Vagina (tissue), 2 donors: ENCODE results near the gene INPP4A.

ENCODE experiments used
- POLR2A ChIP-seq, 2 donors: fragments of 450-650 bp; IDR thresholded peaks; one replicate each; pipeline ENCODE4 v1.6.1; 2017; ENCODE audit warnings: antibody characterized with exemption in 2 of 2, mild to moderate bottlenecking in 2 of 2, moderate library complexity in 2 of 2
- TF ChIP-seq, protein P1 (sequence below), 3 experiments: fragments of 450-650 bp in 2 of 3; fragments of 200-600 bp in 1 of 3; sonication (generic) in 1 of 3; IDR thresholded peaks; one replicate each; pipeline ENCODE4 v1.5.1; 2017 to 2019; ENCODE audit warnings: antibody characterized with exemption in 3 of 3, mild to moderate bottlenecking in 2 of 3, moderate library complexity in 2 of 3

DNA sequence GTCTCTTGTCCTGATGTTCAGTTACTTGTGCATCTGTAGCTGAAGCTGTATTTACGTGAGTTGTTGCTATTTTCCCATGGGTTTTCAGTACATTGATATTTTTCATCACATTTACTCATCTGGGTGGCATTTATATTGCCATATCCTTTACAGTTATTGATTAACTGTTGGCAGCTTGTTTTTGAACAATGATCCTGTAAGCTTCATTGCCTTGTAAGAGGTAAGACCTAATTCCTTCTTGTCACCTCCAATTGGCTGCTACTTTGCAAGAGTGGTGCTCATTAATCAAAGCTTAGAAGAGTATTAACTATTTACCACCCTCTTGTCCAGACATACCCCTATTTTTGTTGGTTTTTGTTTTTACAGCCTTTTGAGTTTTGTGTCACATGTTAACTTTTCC is 88.9 kb downstream of the INPP4A start:
- TF ChIP-seq, protein P1, sequence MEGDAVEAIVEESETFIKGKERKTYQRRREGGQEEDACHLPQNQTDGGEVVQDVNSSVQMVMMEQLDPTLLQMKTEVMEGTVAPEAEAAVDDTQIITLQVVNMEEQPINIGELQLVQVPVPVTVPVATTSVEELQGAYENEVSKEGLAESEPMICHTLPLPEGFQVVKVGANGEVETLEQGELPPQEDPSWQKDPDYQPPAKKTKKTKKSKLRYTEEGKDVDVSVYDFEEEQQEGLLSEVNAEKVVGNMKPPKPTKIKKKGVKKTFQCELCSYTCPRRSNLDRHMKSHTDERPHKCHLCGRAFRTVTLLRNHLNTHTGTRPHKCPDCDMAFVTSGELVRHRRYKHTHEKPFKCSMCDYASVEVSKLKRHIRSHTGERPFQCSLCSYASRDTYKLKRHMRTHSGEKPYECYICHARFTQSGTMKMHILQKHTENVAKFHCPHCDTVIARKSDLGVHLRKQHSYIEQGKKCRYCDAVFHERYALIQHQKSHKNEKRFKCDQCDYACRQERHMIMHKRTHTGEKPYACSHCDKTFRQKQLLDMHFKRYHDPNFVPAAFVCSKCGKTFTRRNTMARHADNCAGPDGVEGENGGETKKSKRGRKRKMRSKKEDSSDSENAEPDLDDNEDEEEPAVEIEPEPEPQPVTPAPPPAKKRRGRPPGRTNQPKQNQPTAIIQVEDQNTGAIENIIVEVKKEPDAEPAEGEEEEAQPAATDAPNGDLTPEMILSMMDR (IDR thresholded peaks at IDR 0.05) = no peak
- TF ChIP-seq POLR2A (IDR thresholded peaks at IDR 0.05) = no peak
